ENCODE data around the gene ZNF492.

DNA sequence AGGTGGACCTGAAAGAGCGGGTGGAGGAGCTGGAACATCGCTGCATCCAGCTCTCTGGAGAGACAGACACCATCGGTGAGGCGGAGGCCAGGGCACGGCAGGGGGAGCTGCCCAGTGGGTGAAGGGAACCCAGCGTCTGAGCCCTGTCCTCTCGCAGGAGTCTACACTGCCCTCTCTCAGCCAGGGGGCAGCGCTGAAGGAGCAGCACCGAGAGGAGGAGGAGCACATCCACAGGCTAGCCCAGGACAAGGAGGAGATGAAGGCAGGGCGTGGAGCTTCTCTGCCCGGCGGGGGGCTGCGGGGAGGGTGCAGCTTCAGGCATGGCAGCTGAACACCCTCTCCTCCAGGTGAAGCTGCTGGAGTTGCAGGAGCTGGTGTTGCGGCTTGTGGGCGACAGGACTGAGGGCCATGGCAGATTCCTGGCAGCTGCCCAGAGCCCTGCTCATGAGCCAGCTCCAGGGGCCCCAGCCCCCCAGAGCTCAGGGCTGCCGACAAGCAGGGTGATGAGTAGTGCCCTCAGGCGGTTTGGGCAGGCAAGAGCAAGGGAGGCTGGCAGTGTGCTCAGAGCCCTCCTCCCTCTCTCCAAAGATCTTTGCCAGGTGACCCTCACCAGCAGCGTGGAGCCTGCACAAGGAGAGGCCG lies 31.4 kb upstream of the ZNF492 start:
- TF ChIP-seq EZH2 (IDR thresholded peaks at IDR 0.05; ENCODE audit: insufficient read depth, poor library complexity, severe bottlenecking), result no peak
- no peak for TF ChIP-seq EZH2phosphoT487 (IDR thresholded peaks at IDR 0.05; ENCODE audit: insufficient read depth, low read depth)

Data from GM23248 (cell line).